ENCODE measurements around the gene TVP23A. TPM values are rescaled to one million over a fixed set of nuclear protein-coding genes. Genes with fewer than 3 reads are reported as not detected.
A peak's percentile ranks its signal among the peaks of the same experiment; 100 is the strongest.

TVP23A gene
- total and polyA plus RNA-seq, 2 donors (not counting 1 experiment from before 2014, with no cell fraction given) = 0.37 to 3.2 TPM

- Histone ChIP-seq H3K79me2 (ENCODE audit: control insufficient read depth, insufficient read depth, low read length) (peaks cover 4% of the 10 kb centered on the region), H4K20me1 (ENCODE audit: control insufficient read depth, insufficient read depth, low read length, poor library complexity, severe bottlenecking) (no peaks in the 10 kb centered on the region), H3K4me3 (ENCODE audit: control extremely low read depth in 1 of 5, extremely low read depth in 1 of 5, insufficient read depth in 1 of 5, low read depth in 2 of 5, low read length in 4 of 5) (no peak overlapping the region), H3K9me3 (ENCODE audit: control extremely low read depth in 1 of 3, control insufficient read depth in 2 of 3, insufficient read depth in 1 of 3, low read length in 2 of 3) (peaks cover 0 to 7% (median 0%) of the 10 kb centered on the region in 3 donors), H2AFZ (ENCODE audit: insufficient read depth, low read depth, low read length, poor library complexity, severe bottlenecking) (no peak overlapping the region), H3K27me3 (replicated peaks in 1 of 4; ENCODE audit: control extremely low read depth in 1 of 4, control insufficient read depth in 3 of 4, insufficient read depth in 4 of 4, low read length in 3 of 4) (no peaks in the 10 kb centered on the region), H3K9ac (ENCODE audit: low read length) (no peak overlapping the region), H3K36me3 (replicated peaks in 1 of 2; ENCODE audit: control extremely low read depth in 1 of 2, control insufficient read depth in 1 of 2, extremely low read depth in 1 of 2, insufficient read depth in 2 of 2, low read length in 1 of 2) (no peaks in the 10 kb centered on the region), H3K4me2 (replicated peaks; ENCODE audit: low read depth, low read length, poor library complexity, severe bottlenecking) (peak overlapping the region; percentile 14), H3K27ac (ENCODE audit: low read length in 2 of 2) (no peak overlapping the region), H3K4me1 (ENCODE audit: control insufficient read depth in 2 of 2, insufficient read depth in 2 of 2, low read length in 2 of 2) (peaks cover 12 to 26% of the 10 kb centered on the region in 2 donors)
- intact Hi-C loops (cut with micrococcal nuclease) = loop anchor here (2.0 kb wide), 1 partner anchor 54 kb away; no protein-coding TSS in a partner anchor
- no CpG with 5 or more reads among the region's 4 CpGs for WGBS (ENCODE audit: insufficient coverage)
- H3K27ac Mint-ChIP-seq = peak overlapping the region; percentile 59
- H3K4me1 Mint-ChIP-seq = peaks cover 56% of the 10 kb centered on the region
- CTCF ChIA-PET = no interaction called here
- peaks cover 4% of the 10 kb centered on the region for H3K27me3 Mint-ChIP-seq
- no peak for ATAC-seq (ENCODE audit: low read depth)
- DNase-seq = no peak
- H3K9me3 Mint-ChIP-seq (ENCODE audit: insufficient read depth) = no peaks in the 10 kb centered on the region
- TF ChIP-seq EZH2 (IDR thresholded peaks at IDR 0.05; ENCODE audit: borderline replicate concordance, insufficient read depth, low read depth, low read length, poor library complexity, severe bottlenecking) = no peak
- TF ChIP-seq CTCF (IDR thresholded peaks at IDR 0.05) = no peak
- POLR2A ChIA-PET = no interaction called here
- H3K4me3 Mint-ChIP-seq = no peak overlapping the region
These were observed 5.5 kb downstream of the TVP23A start for GRCh38 chr16:10813099-10813455.

- peak overlapping the region; percentile 59 for H3K27ac Mint-ChIP-seq
- H3K27me3 Mint-ChIP-seq = peaks cover under 1% of the 10 kb centered on the region
- TF ChIP-seq EZH2 (IDR thresholded peaks at IDR 0.05; ENCODE audit: borderline replicate concordance, insufficient read depth, low read depth, low read length, poor library complexity, severe bottlenecking) = no peak
- no peak for TF ChIP-seq CTCF (IDR thresholded peaks at IDR 0.05)
- H3K36me3 ChIP-seq (replicated peaks in 1 of 2; ENCODE audit: control extremely low read depth in 1 of 2, control insufficient read depth in 1 of 2, extremely low read depth in 1 of 2, insufficient read depth in 2 of 2, low read length in 1 of 2) = no peaks in the 10 kb centered on the region
- H4K20me1 ChIP-seq (ENCODE audit: control insufficient read depth, insufficient read depth, low read length, poor library complexity, severe bottlenecking) = no peaks in the 10 kb centered on the region
- H2AFZ ChIP-seq (ENCODE audit: insufficient read depth, low read depth, low read length, poor library complexity, severe bottlenecking) = no peak overlapping the region
- 25% methylated on average over 1 of the region's 6 CpGs for WGBS (ENCODE audit: insufficient coverage)
- peak overlapping the region; percentile 66 for H3K4me3 Mint-ChIP-seq
- no peaks in the 10 kb centered on the region for H3K9me3 Mint-ChIP-seq (ENCODE audit: insufficient read depth)
- intact Hi-C loops (cut with micrococcal nuclease) = loop anchor here (2.0 kb wide), 1 partner anchor 54 kb away; no protein-coding TSS in a partner anchor
- POLR2A ChIA-PET = no interaction called here
- no peaks in the 10 kb centered on the region for H3K27me3 ChIP-seq (replicated peaks in 1 of 4; ENCODE audit: control extremely low read depth in 1 of 4, control insufficient read depth in 3 of 4, insufficient read depth in 4 of 4, low read length in 3 of 4)
- peak overlapping the region; percentile 14 for H3K4me2 ChIP-seq (replicated peaks; ENCODE audit: low read depth, low read length, poor library complexity, severe bottlenecking)
- no peak overlapping the region for H3K4me3 ChIP-seq (ENCODE audit: control extremely low read depth in 1 of 5, extremely low read depth in 1 of 5, insufficient read depth in 1 of 5, low read depth in 2 of 5, low read length in 4 of 5)
- peaks cover 58% of the 10 kb centered on the region for H3K4me1 Mint-ChIP-seq
- CTCF ChIA-PET = no interaction called here
- ATAC-seq (ENCODE audit: low read depth) (peak; percentile 53), DNase-seq (no peak)
- no peak overlapping the region for H3K9ac ChIP-seq (ENCODE audit: low read length)
- peaks cover 12 to 32% of the 10 kb centered on the region in 2 donors for H3K4me1 ChIP-seq (ENCODE audit: control insufficient read depth in 2 of 2, insufficient read depth in 2 of 2, low read length in 2 of 2)
- no peak overlapping the region for H3K27ac ChIP-seq (ENCODE audit: low read length in 2 of 2)
- H3K79me2 ChIP-seq (ENCODE audit: control insufficient read depth, insufficient read depth, low read length) = peaks cover 4% of the 10 kb centered on the region
- H3K9me3 ChIP-seq (ENCODE audit: control extremely low read depth in 1 of 3, control insufficient read depth in 2 of 3, insufficient read depth in 1 of 3, low read length in 2 of 3) = peaks cover 0 to 7% (median 0%) of the 10 kb centered on the region in 3 donors
These were observed 6.1 kb downstream of the TVP23A start for GRCh38 chr16:10812312-10813098.
